MM.1S (cell line): Measurements from ENCODE around the gene CLIP4.

Experiments used
- DNase-seq: peaks from one replicate; pipeline ENCODE4 v3.0.0-alpha.2; 2015
- H2AFZ ChIP-seq: fragments of 300-600 bp; sonication (generic); 2 replicates; pipeline ENCODE4 v1.6.0; 2016; ENCODE audit warnings: antibody characterized with exemption, low read length
- H3F3A ChIP-seq: fragments of 300-600 bp; sonication (generic); 2 replicates; pipeline ENCODE4 v1.6.1; 2016; ENCODE audit warnings: mild to moderate bottlenecking, antibody characterized with exemption, low read length, moderate library complexity, mixed read lengths; ENCODE audit not compliant: insufficient read depth
- H3K27ac ChIP-seq: fragments of 300-600 bp; sonication (generic); 2 replicates; pipeline ENCODE4 v1.5.1; 2016; ENCODE audit warnings: mild to moderate bottlenecking, low read length
- H3K27me3 ChIP-seq: fragments of 300-600 bp; sonication (generic); replicated peaks from 2 replicates; pipeline ENCODE4 v1.6.0; 2016; ENCODE audit warnings: low read length; ENCODE audit not compliant: insufficient read depth
- H3K36me3 ChIP-seq: fragments of 300-600 bp; sonication (generic); replicated peaks from 2 replicates; pipeline ENCODE4 v1.6.1; 2016; ENCODE audit warnings: mild to moderate bottlenecking, low read length, mixed read lengths; ENCODE audit not compliant: insufficient read depth
- H3K4me1 ChIP-seq: fragments of 300-600 bp; sonication (generic); 2 replicates; pipeline ENCODE4 v1.6.1; 2016; ENCODE audit warnings: low read length, mixed read lengths
- H3K4me2 ChIP-seq: fragments of 300-600 bp; sonication (generic); 2 replicates; pipeline ENCODE4 v1.6.0; 2016; ENCODE audit warnings: low read depth, low read length
- H3K4me3 ChIP-seq: fragments of 300-600 bp; sonication (generic); 2 replicates; pipeline ENCODE4 v1.5.1; 2016; ENCODE audit warnings: low read length, mixed read lengths
- H3K79me2 ChIP-seq: fragments of 300-600 bp; sonication (generic); 2 replicates; pipeline ENCODE4 v1.6.1; 2016; ENCODE audit warnings: mixed run types, low read length, mixed read lengths
- H3K9ac ChIP-seq: fragments of 300-600 bp; sonication (generic); 2 replicates; pipeline ENCODE4 v1.6.1; 2016; ENCODE audit warnings: low read length, mixed read lengths
- H3K9me2 ChIP-seq: fragments of 300-600 bp; sonication (generic); replicated peaks from 2 replicates; pipeline ENCODE4 v1.6.1; 2016; ENCODE audit warnings: mild to moderate bottlenecking, low read length, mixed read lengths; ENCODE audit not compliant: insufficient read depth
- H3K9me3 ChIP-seq: fragments of 300-600 bp; sonication (generic); replicated peaks from 2 replicates; pipeline ENCODE4 v1.6.1; 2016; ENCODE audit warnings: mild to moderate bottlenecking, low read length, mixed read lengths; ENCODE audit not compliant: insufficient read depth
- H4K20me1 ChIP-seq: fragments of 300-600 bp; sonication (generic); 2 replicates; pipeline ENCODE4 v1.6.1; 2016; ENCODE audit warnings: mild to moderate bottlenecking, low read length, moderate library complexity, mixed read lengths; ENCODE audit not compliant: insufficient read depth
- EZH2 ChIP-seq: fragments of 300-600 bp; sonication (generic); optimal IDR thresholded peaks from 2 replicates; pipeline ENCODE3; 2017; ENCODE audit warnings: low read depth, mild to moderate bottlenecking, antibody characterized with exemption, low read length, mixed read lengths
- EZH2phosphoT487 ChIP-seq: fragments of 300-600 bp; sonication (generic); IDR thresholded peaks from 2 replicates; pipeline ENCODE4 v1.6.1; 2018; ENCODE audit warnings: antibody characterized with exemption, low read length
- TF ChIP-seq, protein P1 (sequence below): fragments of 300-600 bp; sonication (generic); IDR thresholded peaks from 2 replicates; pipeline ENCODE4 v1.5.1; 2016; ENCODE audit warnings: antibody characterized with exemption, low read length, mixed read lengths

Gene CLIP4

DNA sequence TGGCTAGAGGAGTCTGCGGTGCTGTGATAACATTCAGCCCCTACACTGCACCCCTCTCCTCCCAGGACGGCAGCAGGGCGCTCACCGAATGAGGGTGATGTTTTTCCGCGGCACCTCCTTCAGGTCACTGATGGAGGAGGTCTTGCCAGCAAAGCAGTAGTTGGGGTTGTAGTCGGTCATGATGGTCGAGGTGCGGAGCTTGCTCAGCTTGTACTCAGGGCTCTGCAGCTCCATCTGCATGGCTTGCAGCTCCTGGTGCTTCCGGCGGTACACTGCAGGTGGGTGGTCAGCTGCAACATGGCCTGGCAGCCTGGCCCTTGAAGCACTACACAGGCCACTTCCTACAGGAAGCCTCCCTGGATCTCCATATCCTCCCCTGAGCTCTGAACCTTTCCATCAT, 108.0 kb downstream of the CLIP4 start:
- H2AFZ ChIP-seq, result no peak overlapping the region
- H3K9me2 ChIP-seq, result no peaks in the 10 kb centered on the region
- H3F3A ChIP-seq, result no peaks in the 10 kb centered on the region
- TF ChIP-seq, protein P1, sequence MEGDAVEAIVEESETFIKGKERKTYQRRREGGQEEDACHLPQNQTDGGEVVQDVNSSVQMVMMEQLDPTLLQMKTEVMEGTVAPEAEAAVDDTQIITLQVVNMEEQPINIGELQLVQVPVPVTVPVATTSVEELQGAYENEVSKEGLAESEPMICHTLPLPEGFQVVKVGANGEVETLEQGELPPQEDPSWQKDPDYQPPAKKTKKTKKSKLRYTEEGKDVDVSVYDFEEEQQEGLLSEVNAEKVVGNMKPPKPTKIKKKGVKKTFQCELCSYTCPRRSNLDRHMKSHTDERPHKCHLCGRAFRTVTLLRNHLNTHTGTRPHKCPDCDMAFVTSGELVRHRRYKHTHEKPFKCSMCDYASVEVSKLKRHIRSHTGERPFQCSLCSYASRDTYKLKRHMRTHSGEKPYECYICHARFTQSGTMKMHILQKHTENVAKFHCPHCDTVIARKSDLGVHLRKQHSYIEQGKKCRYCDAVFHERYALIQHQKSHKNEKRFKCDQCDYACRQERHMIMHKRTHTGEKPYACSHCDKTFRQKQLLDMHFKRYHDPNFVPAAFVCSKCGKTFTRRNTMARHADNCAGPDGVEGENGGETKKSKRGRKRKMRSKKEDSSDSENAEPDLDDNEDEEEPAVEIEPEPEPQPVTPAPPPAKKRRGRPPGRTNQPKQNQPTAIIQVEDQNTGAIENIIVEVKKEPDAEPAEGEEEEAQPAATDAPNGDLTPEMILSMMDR, result no peak
- TF ChIP-seq EZH2phosphoT487 (no peak), EZH2 (no peak)
- no peak overlapping the region for H3K4me2 ChIP-seq
- no peak overlapping the region for H3K9ac ChIP-seq
- no peaks in the 10 kb centered on the region for H3K79me2 ChIP-seq
- no peaks in the 10 kb centered on the region for H3K9me3 ChIP-seq
- no peak for DNase-seq
- H3K36me3 ChIP-seq, result no peaks in the 10 kb centered on the region
- H4K20me1 ChIP-seq, result no peaks in the 10 kb centered on the region
- H3K27ac ChIP-seq, result no peak overlapping the region
- H3K4me1 ChIP-seq, result no peaks in the 10 kb centered on the region
- no peaks in the 10 kb centered on the region; the same call in 1 of the 2 replicates for H3K27me3 ChIP-seq
- no peak overlapping the region for H3K4me3 ChIP-seq

DNA sequence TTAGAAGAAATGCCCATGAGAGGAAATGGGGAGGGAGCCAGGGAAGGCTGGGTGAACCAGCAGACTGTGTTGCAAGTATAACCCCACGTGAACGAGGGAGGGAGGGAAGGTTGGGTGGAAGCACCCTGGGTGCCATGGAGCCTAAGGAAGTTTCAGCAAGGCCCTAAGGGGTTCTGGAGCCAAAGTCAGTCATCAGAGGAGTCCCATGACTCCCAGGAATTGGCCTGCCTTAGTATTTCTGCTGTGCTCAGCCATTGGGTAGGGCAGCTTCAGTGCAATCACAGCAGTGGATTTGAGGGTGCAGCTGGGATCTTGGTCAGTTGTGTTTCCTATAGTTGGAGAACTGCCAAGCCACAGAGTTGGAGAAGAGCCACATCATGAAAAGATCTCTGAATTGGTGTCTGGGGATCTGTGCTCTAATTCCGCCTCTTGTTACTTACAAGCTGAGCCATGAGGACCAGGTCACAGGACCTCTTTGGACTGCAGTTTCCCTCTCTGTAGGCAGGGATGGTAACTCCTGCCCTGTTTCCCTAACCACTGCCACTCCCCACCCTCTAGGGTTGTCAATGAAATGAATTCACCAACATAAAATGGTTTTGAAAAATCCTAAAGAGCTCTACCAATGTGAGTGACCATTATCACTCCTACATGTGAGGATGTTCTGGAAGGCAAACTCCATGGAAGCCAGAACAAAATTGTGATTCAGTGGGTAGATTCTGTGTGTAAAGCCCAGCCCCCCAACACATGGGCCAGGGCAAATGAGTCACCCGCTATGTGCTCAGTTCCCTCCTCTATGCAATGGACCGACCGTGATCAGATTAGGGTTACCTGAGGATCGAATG, 108.9 kb downstream of the CLIP4 start:
- Histone ChIP-seq H3K9me2 (no peaks in the 10 kb centered on the region), H3K4me3 (no peak overlapping the region), H2AFZ (no peak overlapping the region), H3K27ac (no peak overlapping the region), H3K79me2 (no peaks in the 10 kb centered on the region), H4K20me1 (no peaks in the 10 kb centered on the region), H3K4me1 (no peaks in the 10 kb centered on the region), H3K9me3 (no peaks in the 10 kb centered on the region), H3F3A (no peaks in the 10 kb centered on the region), H3K27me3 (no peaks in the 10 kb centered on the region; the same call in 1 of the 2 replicates), H3K36me3 (no peaks in the 10 kb centered on the region), H3K4me2 (no peak overlapping the region), H3K9ac (no peak overlapping the region)
- TF ChIP-seq EZH2 (no peak), EZH2phosphoT487 (no peak)
- TF ChIP-seq, protein P1, result no peak
- no peak for DNase-seq

DNA sequence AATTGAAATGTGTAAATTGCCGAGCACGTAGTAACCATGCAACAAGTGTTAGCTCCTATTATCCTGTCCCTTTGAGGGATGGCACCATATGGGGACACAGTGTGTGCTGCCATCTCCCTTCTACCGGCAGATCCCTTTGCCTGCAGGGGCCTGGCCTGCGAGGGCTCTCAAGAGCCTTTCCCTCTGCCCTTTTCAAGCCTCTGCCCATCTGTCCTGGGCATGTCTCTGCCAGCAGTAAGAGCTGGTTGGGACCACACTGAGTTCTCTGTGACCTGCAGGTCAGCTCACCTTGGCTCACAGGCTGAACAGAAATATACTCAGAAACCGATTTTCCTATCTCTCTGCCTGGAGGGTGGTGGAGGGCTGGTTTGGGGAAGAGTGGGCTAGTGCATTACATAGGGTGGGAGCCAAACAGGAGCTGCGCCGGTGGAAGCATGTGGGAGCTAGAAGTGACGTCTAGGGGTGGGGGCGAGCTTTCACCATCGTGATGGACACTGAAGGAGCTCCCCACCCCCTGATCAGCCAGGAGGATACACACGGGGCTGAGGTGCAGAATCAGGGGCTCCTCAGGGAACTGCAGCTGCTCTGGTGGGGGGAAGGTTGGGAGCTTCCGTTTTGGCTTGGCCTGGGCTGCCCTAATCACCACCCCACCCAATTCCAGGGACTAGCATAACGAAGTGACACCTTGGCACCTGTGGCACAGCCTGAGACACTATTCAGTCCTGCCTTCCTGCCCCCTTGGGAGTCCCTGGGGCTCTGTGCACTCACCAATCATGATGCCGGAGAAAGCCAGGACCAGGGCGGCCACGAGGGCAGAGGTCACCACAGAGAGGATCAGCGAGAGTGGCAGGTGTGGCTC, 109.7 kb downstream of the CLIP4 start:
- Histone ChIP-seq H2AFZ (no peak overlapping the region), H3K4me2 (no peak overlapping the region), H3K27me3 (no peaks in the 10 kb centered on the region; the same call in 1 of the 2 replicates), H3K27ac (no peak overlapping the region), H3K9me3 (no peaks in the 10 kb centered on the region), H3K9ac (no peak overlapping the region), H3F3A (no peaks in the 10 kb centered on the region), H3K9me2 (no peaks in the 10 kb centered on the region), H3K4me3 (no peak overlapping the region), H3K36me3 (no peaks in the 10 kb centered on the region), H3K4me1 (no peaks in the 10 kb centered on the region), H4K20me1 (no peaks in the 10 kb centered on the region), H3K79me2 (no peaks in the 10 kb centered on the region)
- TF ChIP-seq EZH2, result no peak
- TF ChIP-seq, protein P1, result no peak
- no peak for TF ChIP-seq EZH2phosphoT487
- DNase-seq, result no peak
